ENCODE measurements around the gene NR3C2.
"Not testable (repeated sequence)": the region's sequence is repeated elsewhere in the genome, so short reads cannot be mapped to it uniquely, and the experiment has no call there.

NR3C2 gene

DNA sequence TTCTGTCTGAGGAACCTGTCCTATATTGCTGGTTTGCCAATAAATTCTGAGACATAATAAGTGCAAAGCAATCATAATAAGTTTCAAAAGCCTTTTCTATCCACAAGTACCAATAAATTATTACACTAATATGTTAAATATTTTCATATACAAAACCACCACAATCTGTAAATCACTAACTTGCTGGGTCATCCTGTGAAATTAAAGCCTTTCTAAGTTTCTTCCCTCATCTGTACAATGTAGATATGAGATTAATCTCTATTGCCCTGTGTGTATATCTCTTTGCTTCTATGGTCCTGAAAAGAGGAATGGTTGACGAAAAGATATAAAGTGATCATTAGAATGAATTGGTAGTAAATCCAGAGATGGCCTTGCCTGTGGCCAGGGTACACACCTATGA, 231.6 kb downstream of the NR3C2 start:
- no peak for DNase-seq

DNA sequence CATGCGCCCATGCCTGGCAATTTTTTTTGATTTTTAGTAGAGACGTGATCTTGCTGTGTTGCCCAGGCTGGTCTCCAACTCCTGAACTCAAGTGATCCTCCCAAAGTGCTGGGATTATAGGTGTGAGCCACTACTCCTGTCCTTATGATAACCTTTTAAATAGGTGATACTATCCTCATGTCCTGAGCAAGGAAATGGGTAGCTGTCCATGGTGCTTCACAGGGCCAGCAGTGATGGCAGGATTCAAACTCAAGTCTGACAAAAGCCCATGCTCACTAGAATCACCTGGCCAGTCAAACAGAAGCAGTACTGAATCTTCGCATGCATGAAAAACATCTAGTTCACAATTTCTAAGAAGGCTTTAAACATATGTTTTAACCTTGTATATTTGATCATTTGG, 235.1 kb downstream of the NR3C2 start:
- DNase-seq = no peak

DNA sequence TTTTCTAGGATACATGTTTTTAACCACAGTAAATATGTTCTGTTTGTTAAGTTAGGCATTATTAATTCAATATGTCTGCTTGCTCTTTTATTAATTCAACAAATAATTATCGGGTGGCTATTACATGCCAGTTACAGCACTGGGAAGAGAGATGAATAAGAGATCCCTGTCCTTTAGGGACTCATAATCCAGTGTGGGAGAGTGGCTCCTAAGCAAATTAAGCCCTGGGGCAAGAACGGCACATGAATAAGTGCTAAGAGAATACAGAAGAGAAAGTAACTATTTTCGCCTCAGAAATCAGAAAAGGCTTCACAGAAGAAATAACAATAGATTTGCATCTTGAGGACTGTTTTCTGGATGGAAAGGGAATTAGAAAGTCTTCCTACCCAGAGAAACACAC, 236.7 kb downstream of the NR3C2 start:
- no peak for DNase-seq

DNA sequence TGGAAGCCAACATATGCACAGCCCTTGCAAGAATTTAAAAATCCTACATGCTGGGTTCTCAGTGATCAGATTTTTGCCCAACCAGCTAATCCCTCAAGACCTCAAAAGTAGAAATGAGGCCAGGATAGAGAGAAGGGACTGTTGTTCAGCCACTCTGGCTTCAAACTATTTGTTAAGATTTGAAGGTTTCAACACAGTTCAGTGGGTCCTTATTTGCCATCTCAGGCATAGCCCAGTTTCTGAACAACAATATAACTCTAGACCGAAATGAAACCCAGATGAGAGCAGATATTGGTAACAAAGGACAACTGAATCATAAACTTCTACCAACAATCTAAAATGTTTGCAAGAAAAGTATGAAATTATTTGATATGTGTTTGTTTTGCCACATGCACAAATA, 237.3 kb downstream of the NR3C2 start:
- no peak for DNase-seq

DNA sequence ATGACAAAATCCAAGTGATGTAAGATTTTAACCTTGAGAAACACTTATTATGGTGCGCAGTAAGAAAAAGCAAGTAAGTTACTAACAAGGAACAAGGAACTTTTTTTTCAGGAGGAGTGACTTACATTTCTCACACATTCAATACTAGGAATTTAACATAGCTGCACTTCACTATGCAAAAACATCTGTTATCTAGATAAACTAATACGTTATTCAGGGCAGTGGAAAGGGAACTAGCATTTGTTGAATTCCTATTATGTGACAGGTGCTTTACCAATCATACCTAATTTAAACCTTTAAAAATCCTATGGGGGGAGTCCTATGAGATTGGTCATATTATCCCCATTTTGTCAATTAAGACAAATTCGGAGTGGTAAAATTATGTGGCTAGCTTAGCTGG, 238.0 kb downstream of the NR3C2 start:
- no peak for DNase-seq

GRCh38 chr4:148203056-148203898, 238.9 kb downstream of the NR3C2 start:
- no peak for DNase-seq

- no peak for DNase-seq
Measured at GRCh38 chr4:148200960-148201359, 241.3 kb downstream of the NR3C2 start.

GRCh38 chr4:148196164-148196563, 246.1 kb downstream of the NR3C2 start:
- DNase-seq = no peak

- DNase-seq = no peak
Measured at GRCh38 chr4:148192526-148192925, 249.7 kb downstream of the NR3C2 start.

GRCh38 chr4:148187454-148188222, 254.6 kb downstream of the NR3C2 start:
- DNase-seq = not testable (repeated sequence)

- no peak for DNase-seq
Measured at GRCh38 chr4:148184922-148185321, 257.3 kb downstream of the NR3C2 start.

- no peak for DNase-seq
Measured at GRCh38 chr4:148182230-148182911, 259.8 kb downstream of the NR3C2 start.

DNA sequence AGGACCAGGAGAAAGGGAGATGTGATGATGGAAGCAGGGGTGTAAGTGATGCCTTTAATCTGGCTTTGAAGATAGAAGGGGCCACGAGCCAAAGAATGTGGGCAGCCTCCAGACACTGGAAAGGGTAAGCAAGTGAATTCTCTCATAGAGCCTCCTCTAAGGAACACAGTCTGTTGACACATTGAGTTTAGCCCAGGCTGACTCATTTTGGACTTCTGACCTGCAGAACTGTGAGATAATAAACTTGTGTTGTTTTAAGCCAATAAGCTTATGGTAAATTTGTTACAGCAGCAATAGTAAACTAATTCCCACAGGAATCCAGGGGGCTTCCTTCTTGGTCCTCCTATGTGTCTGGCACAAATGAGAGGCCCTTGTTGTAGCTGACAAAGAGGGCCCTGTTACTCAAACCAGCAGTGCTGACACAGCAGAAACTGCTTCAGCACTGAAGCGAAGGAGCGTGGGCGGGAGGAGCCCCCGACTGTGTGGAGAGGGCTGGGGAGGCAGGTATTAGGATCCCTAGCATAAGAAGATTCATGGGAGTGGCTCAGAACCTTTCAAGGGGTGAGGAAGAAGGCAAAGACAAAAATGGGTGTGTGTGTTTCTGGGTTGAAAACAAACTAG, 268.7 kb downstream of the NR3C2 start:
- DNase-seq = no peak

- DNase-seq = no peak
Measured at GRCh38 chr4:148171596-148171995, 270.6 kb downstream of the NR3C2 start.

DNA sequence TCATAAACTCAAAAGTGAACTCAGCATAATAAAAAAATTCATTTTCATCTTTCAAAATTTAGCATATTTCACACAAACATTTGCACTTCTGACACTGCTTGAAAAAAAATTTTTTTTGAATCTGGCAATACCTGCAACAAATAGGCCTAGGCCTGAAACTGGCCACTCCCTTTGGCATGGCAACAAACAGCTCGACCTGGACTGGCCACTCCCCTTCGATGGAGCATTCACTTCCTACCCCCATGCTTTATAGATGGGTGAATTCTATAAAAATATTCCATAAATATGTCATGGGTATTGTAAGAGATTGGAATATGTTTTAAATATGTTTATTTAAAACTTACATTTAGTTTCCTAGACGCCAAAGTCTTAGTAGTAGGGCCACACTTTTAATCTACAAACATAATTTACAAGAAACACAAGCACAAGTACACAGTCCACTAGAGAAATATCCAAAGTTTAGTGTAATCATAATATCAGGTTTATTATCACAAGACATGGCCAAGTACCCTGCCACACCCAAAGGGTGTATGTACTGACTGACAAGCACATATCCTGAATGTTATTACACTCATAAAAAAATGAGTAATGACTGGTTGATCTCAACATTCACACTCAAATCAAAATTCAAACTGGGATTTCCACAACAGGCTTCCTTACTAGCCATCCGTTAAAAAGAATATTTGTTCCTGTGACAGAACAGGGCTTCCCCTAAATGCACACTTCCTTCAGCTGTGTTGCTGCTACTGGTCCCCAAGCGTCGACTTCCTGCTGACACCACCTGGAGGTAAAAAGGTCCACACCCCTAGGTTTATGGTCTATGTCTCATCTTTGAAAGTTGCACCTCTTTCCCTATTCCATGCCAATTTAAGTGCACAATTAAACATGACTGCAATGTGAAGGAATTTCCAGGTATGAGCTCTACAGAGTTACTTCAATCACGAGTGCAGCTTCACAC, 271.5 kb downstream of the NR3C2 start:
- no peak for DNase-seq

GRCh38 chr4:148166132-148166591, 276.1 kb downstream of the NR3C2 start:
- DNase-seq = no peak

- no peak for DNase-seq
Measured at GRCh38 chr4:148164557-148164956, 277.7 kb downstream of the NR3C2 start.

DNA sequence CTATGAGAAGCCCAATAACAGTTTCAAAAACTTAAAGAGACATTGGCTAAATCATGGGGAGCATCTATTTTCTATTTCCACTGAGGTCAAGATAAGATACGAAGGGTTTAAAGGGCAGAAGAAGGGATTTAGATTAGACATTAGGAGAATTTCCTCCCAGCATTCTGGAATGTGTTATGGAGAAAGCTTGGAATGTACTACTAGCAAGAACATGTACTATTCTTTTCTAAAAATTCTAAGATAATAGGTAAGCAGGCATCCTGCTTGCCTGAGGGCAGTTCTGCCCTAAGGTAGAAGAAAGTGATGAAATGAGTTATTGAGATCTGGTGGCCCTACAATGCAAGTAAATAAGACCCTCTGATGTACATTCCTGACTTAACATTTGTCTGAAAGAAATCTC, 279.2 kb downstream of the NR3C2 start:
- no peak for DNase-seq

DNA sequence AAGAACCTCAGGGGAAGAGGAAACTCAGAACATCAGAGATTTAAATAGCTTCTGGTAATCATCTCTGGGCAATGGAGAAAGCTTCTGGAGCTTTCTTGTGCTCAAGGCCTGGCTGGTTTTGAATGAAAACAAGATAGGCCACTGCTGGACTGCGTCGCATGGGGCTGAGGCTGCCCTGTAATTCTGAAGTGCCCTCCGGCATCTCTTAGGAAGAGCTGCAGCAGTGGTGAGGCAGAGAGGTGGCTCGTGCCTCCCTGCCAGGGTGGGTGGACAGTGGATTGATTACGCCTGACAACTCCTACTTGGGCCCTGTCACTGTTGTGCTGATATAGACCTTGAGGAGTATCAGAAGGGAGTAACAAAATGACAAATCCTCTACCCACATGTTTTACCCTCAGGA, 279.7 kb downstream of the NR3C2 start:
- no peak for DNase-seq

GRCh38 chr4:148161601-148162000, 280.6 kb downstream of the NR3C2 start:
- DNase-seq = no peak

- DNase-seq = no peak
Measured at GRCh38 chr4:148159793-148160192, 282.4 kb downstream of the NR3C2 start.

GRCh38 chr4:148154769-148155168, 287.4 kb downstream of the NR3C2 start:
- DNase-seq = no peak

Data from T-helper 9 cell (primary cell).